ENCODE results near the gene COMMD3.
"Not testable (repeated sequence)": the region's sequence is repeated elsewhere in the genome, so short reads cannot be mapped to it uniquely, and the experiment has no call there.

COMMD3 gene

DNA sequence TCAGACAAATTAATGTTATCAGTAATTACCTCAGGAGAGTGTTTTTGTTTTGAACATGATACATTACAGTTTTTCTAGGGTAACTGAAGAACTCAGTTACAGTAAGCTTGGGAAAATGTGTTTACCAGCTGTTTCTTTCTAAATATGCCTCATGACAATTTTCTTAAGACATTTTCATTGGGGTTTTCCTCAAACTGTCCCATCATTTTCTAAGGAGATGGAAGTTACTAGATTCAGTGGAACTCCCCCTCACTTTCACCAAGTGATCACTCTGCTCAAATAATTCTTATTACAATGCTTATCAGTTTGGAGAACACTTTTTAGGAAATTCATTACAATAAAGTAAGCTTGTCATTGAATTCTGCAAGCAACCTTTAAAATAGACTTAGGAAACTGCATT lies 22.7 kb downstream of the COMMD3 start:
- no peak for DNase-seq (ENCODE audit: low read depth in 2 of 2)

DNA sequence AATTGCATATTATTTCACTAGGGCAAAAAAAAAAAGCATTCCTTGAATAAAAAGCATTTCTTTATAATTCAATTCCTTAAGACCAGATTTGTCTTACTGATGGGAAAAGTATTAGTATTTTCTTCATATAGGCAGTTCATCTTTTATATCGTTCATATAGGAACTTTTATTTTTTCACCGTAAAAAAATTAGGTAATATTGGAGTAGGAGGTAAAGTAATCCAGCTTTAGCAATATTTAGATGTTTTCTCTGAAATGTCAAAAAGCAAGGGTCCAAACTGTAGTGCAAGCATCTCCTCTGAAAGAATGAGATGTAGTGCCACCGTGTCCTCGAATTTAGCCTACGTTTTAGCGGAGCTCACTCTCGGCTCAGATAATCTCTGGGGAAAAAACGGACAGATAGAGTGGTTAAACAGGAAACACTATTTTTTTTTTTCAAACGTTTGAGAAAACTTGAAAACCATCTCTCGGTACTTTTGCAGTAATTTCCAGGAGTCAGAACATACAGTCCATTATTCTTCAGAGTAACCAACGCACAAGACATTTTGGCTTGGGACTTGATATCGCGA lies 23.7 kb downstream of the COMMD3 start:
- DNase-seq (ENCODE audit: low read depth in 2 of 2), result no peak

DNA sequence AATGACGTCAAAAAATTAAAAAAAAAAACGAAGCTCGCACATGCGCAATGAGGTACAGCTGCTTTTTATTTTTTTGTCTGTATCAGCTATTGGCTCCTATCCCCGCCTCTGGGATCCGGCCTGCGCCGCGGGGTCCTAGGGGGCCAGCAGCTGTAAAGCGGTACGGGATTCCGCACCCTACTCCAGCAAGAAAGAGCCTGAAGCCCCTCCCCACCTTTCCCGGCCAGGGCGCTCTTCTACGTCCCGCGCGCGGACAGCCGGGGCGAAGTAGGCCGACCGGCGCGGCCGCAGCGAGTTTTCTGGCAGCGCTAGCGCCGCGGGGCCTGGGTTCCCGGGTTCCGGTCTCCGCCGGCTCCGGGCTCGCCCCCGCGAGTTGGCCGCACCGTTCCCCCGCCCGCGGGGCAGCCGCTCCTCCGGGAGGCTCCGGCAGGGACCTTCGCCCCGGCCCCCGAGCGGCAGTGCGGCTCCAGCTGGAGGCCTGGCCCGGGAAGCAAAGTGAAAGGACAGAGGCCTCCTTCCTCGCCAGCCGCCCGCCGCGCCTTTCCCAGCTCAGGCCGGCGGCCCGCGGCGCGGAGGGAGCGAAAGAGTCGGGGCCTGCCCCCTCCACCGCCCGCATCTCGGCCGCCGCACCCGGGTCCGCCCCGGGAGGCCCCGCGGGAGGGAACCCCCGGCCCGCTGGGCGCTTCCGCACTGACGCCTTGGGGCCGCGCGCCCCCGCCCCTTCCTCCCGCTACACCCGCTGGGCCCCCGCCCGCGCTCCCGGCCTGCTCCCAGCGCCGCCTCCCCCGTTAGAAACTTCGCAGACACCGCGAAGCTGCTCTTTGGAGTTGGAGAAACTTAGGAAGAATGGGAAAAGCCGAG lies 24.4 kb downstream of the COMMD3 start:
- peak in 1 of 2 donors; percentile 32 for DNase-seq (ENCODE audit: low read depth in 2 of 2)

DNA sequence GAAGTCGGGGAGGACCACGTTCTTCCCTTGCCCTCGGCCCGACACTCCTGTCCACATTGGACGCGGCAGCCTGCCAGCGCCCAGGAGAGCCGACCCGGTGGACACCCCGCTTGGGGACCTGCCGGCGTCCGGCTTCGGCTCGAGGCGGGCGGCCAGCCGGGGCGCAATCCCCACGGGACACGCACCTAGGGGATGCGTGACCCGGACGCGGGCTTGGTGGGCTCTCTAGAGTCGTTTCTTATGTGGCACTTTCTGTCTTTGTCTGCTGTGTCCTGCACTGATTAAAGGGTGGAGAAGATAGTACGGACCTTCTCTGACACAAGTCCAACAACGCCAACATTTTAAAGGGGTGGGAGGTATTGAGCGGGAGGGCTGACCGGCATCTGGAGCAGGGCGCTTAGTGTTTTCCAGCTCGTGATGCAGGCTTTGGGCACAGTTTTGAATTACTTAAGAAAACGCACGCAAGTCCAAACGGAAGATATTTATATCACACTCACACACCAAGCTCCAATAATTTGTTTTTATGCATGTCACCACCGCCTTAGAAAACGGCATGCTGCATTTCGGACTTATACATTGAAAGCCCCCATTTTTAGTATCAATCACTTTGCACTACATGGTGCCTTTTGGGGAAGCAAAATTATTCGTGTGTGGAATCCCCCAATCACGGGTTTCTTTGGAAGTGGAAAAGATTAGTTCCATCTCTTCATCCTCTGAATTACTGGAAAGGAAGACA lies 25.2 kb downstream of the COMMD3 start:
- DNase-seq (ENCODE audit: low read depth in 2 of 2), result no peak

DNA sequence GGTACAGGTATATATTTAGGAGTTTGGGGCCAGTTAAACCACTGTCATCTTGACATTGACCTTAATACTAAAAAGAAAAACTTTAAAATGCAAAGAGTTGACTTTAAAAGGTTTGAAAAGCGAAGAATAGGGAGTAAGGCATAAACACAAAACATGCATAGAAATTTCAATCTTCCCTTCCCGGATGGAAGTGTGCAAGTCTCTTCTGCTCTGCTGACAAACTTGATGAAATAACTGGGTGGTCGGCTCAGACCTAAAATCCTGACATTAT lies 25.7 kb downstream of the COMMD3 start:
- no peak for DNase-seq (ENCODE audit: low read depth in 2 of 2)

DNA sequence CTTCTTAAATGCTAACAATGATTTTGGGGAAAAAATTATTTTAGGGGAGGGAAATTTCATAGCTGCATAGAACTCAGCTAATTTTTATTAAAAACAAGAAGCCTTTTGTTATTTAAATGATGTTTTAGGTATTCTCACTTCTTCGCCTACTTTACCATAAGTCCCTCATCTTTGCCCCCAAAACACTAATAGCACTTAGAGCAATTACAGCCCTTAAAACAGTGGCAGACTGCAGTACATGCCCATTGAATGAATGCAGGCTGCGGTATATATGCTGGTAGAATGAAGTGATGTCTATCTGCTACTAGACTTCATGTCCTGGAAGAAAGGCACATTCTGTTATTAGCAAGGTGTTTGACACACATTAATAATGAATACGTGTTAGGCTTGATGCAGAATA lies 26.2 kb downstream of the COMMD3 start:
- no peak for DNase-seq (ENCODE audit: low read depth in 2 of 2)

DNA sequence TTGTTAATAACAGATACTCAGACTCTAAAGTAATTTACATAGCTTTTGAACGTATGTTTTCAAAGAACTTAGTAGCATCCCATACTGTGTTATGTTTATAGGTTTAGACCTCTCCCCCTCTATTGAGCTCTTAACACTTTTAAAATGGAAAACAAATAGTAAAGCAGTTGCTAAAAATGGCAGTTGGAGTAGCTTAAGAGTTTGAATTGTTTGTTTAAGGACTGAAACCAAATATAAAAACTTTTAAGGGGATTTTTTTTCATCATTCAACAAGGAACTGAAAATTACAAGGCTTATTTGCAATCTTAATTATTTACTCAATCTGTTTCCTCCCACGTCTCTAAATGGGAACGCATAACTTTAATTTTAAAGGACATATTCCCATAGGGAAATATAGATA lies 27.5 kb downstream of the COMMD3 start:
- no peak for DNase-seq (ENCODE audit: low read depth in 2 of 2)

DNA sequence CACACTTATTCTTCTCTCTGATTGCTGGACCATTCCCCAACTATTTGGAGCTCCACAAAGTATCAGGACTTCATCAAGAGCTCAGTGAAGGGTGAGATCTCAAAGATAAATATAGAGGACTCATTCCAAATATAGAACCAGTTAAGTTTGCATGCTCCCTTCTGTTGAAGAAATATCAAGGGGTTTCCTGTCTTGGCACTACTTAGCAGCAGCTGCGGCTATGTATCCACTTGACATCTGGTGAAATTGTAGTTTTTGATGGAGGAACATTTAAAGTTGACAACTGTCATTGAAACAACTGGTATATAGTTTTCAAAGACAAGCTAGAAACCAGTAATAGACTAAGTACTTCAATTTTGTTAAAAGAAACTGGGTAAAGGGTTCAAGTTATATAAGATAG lies 28.1 kb downstream of the COMMD3 start:
- DNase-seq (ENCODE audit: low read depth in 2 of 2), result no peak

DNA sequence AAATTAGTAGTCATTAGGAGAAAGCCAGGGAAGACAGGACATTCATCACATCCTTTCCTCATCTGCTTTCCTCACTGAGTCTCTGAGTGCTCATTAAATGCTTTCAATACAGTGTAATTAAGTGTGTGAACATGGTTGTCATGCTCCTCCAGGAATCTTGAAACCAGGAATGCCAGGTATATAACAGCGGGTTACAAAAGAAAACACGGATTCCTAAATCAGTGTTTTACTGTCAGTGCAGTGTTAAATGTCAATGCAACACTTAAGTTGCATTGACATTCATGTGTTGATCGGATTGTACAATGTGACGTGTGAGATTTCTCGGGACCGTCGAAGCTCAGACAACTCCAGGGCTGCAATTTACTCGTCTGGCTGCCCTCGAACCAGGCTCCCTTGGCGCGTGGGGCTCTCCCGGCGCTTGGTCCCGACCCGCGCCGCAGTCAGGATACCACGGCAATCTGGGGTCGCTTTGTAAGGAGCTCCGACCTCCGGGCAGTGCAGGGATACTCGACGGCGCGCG lies 28.7 kb downstream of the COMMD3 start:
- no peak for DNase-seq (ENCODE audit: low read depth in 2 of 2)

DNA sequence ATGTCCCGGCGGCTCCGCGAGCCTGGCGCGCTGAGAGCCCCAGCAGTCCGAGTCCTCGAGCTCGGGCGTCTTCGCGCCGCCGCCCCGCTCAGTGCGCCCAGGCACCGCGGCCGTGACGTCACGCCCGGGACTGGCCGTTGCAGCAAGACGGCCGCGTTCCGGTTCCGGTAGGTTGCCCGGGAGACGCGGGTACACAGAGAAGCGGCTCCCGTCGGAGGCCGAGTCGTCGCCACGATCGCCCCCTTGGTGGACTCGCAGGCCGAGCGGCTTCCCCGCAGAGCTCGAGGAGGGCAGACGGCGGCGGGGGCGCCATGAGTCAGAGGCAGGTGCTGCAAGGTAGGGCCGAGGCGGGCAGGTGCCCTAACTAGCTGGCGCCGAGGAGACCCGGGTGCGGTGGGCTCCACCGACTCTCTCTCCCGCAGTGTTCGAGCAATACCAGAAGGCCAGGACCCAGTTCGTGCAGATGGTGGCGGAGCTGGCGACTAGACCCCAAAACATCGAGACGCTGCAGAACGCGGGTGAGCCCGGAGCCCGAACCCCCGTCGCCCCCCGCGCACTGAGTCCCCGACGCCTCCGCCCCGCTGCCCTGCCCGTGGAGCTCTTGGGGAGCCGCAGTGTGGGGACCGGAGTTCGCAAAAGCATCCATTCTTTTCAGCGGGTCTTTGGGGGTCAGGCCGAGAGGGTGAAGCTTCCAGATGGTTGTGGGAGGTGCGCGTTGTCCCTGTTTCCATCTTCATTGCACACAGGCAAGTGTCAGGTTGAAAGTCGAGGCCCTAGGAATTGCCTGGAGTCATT lies 29.3 kb downstream of the COMMD3 start, which contains the start of gene SPAG6:
SPAG6 (plus strand) TSS at position 196 of the 795 bp plus-strand sequence; CDS start at position 312, 116 bp downstream.
- DNase-seq (ENCODE audit: low read depth in 2 of 2), result no peak

DNA sequence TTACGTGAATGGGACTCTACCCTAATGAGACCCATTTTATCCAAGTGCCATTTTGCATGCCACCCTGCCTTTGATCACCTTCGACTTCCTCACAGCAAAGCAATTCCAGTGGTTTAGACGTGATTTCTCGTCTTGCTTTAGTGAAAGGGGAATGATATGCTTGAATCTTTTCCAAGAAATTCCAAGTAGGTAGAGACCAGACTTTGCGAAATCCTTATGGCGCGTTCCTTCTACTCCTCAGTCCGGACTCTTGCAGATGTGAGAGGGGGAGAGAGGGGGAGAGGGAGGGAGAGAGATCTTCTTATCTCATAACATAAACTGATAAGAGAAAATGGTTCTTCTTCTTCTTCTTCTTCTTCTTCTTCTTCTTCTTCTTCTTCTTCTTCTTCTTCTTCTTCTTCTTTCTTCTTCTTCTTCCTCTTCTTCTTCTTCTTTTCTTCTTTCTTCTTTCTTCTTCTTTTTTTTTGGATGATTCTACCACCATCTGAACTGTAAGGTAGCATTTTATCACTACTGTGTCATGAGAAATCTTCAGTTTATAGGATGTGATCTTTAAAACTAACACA lies 30.0 kb downstream of the COMMD3 start:
- DNase-seq (ENCODE audit: low read depth in 2 of 2), result no peak

DNA sequence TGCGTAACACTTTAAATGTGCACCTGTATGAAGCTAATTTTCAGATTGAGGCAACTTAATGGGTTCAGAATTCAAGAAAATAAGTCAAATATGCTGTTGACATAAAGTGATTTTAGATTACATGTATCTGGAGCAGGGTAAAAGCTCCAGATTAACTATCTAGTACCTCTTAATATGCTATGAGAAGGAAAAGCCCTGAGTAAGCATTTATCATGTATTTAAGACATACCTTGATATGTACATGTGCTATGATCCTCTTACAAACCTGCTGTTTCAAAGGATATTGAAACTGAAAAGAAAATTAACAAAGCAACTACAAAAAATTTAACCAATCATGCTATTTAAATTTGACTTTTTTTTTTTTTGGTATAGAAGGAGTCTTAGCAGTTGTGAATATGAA lies 33.6 kb downstream of the COMMD3 start:
- DNase-seq (ENCODE audit: low read depth in 2 of 2), result no peak

DNA sequence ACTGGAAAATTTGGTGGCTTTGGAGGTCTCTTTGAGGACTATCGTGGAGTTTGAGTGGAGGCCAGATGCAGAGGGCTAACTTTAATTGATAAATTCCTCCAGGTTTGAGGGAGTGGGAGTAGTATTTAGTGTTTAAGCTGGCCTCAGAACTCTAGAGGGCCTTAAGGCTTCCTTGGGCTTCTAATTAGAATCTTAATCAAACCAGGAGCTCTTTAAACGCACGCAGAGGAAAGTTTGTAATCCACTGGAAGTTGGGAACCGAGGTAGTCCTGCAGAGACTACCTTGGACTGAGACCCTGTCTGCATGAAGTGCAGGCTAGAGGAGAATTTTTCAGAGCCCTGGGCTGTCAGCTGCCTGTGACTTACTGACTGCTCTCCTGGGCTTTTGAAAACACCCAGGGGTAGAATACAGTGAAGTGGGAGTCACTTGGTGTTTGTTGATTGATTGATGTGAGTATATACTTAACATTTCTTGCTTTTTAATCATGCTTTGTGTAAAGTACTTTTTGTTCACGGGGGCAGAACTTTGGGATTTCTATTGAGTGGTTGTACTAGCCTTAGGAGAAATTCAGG lies 35.0 kb downstream of the COMMD3 start:
- no peak for DNase-seq (ENCODE audit: low read depth in 2 of 2)

DNA sequence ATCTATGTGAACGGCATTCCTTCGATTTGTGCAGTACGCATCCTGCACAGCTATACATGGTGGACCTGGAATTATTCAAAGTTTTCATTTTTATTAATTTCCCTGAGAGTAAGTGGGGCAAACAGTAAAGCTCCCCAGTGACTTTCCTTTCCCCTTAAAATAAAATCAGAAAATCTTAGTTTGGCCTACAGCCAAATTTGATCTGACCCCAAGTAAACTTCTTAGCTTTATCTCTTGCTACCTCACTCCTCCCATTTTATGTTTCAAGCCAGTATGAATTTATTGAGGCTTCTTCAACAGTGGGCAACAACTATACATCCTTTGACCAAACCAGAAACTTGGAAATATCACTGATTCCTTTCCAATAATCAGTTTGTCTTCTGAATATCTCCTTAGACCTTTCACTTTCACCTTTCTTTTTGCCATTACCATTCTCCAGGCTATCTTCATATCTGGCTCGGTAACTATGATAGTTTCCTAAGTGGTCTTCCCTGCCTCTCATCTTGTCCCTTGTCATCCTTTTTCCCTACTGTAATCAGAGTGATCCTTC lies 40.2 kb downstream of the COMMD3 start:
- DNase-seq (ENCODE audit: low read depth in 2 of 2), result no peak

DNA sequence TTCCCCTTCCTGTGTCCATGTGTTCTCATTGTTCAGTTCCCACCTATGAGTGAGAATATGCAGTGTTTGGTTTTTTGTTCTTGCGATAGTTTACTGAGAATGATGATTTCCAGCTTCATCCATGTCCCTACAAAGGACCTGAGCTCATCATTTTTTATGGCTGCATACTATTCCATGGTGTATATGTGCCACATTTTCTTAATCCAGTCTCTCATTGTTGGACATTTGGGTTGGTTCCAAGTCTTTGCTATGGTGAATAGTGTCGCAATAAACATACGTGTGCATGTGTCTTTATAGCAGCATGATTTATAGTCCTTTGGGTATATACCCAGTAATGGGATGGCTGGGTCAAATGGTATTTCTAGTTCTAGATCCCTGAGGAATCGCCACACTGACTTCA lies 41.6 kb downstream of the COMMD3 start:
- not testable (repeated sequence) for DNase-seq (ENCODE audit: low read depth in 2 of 2)

DNA sequence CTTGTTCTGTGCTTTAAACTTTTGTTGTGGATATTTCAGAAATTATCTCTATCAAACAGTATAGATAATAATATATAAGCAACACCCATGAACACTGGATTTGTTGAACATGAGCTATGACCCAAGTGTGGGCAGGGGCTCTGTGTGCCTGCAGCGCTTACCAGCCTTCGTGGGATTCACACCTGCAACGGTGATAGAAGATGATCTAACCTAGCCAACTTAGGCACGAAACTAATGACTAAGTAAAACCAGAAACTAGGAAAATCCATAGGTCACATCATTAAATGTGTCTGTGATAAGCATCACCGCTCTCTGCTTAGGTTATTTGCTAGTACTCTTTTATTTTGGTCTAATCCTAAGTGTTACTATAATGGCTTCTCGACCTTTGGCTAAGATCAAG lies 47.1 kb downstream of the COMMD3 start:
- DNase-seq (ENCODE audit: low read depth in 2 of 2), result no peak

DNA sequence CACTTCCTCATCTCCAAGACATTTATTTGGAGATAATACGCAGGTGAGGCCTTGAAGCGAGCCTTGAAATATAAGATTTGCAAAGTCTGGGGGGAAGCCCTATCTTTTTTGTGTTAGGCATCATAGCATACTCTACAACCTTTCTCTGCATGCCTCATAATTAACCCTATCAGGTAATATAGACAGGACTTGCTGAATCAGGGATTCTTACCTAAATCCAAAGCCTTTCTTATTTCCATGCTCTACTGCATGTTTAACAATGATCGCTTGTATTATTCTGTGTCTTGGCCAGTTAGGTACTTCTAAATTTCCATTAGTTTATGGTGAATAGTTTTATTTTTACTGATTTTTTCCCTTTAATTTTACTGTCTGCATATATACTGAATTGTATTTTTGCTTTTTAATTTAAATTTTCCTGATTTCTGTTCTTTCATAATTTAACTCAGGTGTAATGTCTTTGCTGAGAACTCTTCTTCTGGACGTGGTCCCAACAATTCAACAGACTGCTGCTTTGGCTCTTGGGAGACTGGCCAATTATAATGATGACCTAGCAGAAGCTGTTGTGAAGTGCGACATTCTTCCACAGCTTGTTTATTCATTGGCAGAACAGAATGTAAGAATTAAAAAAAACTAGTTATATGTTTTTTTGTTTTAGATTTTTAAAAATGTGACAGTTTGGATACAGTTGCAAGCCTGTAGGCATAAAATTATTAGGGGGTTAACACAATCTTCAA lies 48.4 kb downstream of the COMMD3 start:
- no peak for DNase-seq (ENCODE audit: low read depth in 2 of 2)

DNA sequence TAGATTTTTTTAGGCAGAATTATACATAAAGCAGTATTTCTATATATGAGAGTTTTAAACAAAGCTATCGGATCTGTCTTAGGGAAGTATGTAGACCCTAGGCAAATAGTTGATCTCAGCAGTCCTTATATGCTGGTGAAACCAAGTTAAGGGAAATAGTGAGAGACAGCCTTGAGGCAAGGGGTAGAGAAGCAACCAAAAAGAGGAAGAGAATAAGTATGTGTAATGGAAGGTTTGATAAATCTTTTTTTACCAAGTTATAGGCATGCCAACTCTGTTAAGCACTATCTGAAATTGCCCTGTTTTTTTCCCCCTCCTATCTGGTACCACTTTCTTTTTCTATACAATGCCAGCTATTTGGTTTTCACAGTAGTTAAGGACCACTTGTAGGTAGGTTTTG lies 49.0 kb downstream of the COMMD3 start:
- no peak for DNase-seq (ENCODE audit: low read depth in 2 of 2)

DNA sequence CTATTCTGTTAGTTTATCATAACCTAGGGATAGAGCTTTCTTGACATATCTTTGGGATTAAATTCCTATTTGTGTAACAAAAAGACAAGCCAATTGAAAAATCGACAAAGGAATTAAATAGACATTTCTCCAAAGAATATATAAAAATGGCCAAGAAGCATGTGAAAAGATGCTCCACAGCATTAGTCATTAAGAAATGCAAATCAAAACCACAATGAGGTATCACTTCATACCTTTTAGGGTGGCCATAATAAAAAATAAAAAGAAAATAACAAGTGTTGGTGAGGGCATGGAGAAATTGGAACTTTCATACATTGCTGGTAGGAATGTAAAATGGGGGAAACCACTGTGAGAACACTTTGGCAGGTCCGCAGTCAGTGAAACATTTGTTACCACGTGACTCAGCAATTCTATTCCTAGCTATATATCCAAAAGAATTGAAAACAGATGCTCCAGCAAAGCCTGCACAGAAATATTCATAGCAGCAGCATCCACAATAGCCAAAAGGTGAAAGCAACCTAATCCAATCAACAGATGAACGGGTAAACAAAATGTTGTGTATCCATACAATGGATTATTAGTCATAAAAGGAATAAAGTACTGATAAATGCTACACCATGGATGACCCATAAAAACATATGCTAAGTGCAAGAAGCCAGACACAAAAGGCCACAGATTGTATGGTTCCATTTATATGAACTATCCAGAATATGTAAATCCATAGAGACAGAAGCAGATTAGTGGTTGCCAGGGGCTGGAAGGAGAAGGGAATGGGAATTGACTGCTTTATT lies 49.7 kb downstream of the COMMD3 start:
- DNase-seq (ENCODE audit: low read depth in 2 of 2), result no peak

DNA sequence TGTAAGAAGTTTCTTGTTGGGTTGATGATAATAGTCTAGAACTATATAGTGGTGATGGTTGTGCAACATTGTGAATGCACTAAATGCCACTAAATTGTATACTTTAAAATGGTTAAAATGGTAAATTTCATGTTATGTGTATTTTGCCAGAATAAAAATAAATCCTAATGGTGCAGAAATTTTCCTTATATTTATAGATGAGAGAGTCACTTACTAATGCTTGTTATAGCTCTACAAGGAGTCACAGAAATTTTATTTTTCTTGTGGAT lies 50.2 kb downstream of the COMMD3 start:
- DNase-seq (ENCODE audit: low read depth in 2 of 2), result no peak
